ENCODE data around the gene CACNG8. TPM values are rescaled to one million over a fixed set of nuclear protein-coding genes. Genes with fewer than 3 reads are reported as not detected.

CACNG8 gene
- polyA plus RNA-seq, 1 donor (not counting 4 experiments of a cell fraction or from before 2014, with no cell fraction given) = not detected

- TF ChIP-seq CTCF (optimal IDR thresholded peaks at IDR 0.05 in 1 of 3, IDR thresholded peaks at IDR 0.05 in 1 of 3, conservative IDR thresholded peaks at IDR 0.05 in 1 of 3; ENCODE audit: extremely low read depth in 1 of 3, insufficient read depth in 2 of 3, low read length in 3 of 3) = no peak
- TF ChIP-seq EZH2 (IDR thresholded peaks at IDR 0.05; ENCODE audit: low read length) = no peak
- Histone ChIP-seq H3K9me1 (ENCODE audit: control insufficient read depth, extremely low read depth, insufficient read depth, low read length) (no peaks in the 10 kb centered on the region), H3K27me3 (ENCODE audit: control insufficient read depth, extremely low read depth, insufficient read depth, low read length) (peaks cover 32% of the 10 kb centered on the region), H3K4me1 (ENCODE audit: control insufficient read depth, extremely low read depth, insufficient read depth, low read length) (no peaks in the 10 kb centered on the region), H3K9me3 (ENCODE audit: control insufficient read depth, low read depth, low read length) (no peaks in the 10 kb centered on the region), H4K20me1 (ENCODE audit: control insufficient read depth, extremely low read depth, insufficient read depth, low read length) (no peaks in the 10 kb centered on the region), H3K9ac (ENCODE audit: control insufficient read depth, extremely low read depth, insufficient read depth, low read length) (no peak overlapping the region), H3K36me3 (ENCODE audit: control insufficient read depth in 2 of 2, extremely low read depth in 1 of 2, insufficient read depth in 2 of 2, low read length in 2 of 2) (no peaks in the 10 kb centered on the region), H3K27ac (ENCODE audit: control insufficient read depth, insufficient read depth, low read length) (no peak overlapping the region), H3K4me2 (ENCODE audit: control insufficient read depth, extremely low read depth, insufficient read depth, low read depth, low read length) (no peak overlapping the region), H3K79me2 (ENCODE audit: control insufficient read depth, insufficient read depth, low read length) (no peaks in the 10 kb centered on the region), H3K4me3 (ENCODE audit: control insufficient read depth in 2 of 3, extremely low read depth in 1 of 3, insufficient read depth in 2 of 3, low read depth in 1 of 3, low read length in 3 of 3) (no peak overlapping the region), H2AFZ (ENCODE audit: control insufficient read depth, low read length) (no peak overlapping the region)
- DNase-seq (ENCODE audit: low read depth, low spot score) (no peak), FAIRE-seq (no peak)
- dilution Hi-C loops (cut with MboI; ENCODE audit: extremely low pct_ligation_motif_present, low sequenced_read_pairs) = no loop called here
Observed at GRCh38 chr19:53993448-53993847, 30.7 kb downstream of the CACNG8 start.

- Histone ChIP-seq H3K27ac (ENCODE audit: control insufficient read depth, insufficient read depth, low read length) (no peak overlapping the region), H3K9me3 (ENCODE audit: control insufficient read depth, low read depth, low read length) (no peaks in the 10 kb centered on the region), H3K36me3 (ENCODE audit: control insufficient read depth in 2 of 2, extremely low read depth in 1 of 2, insufficient read depth in 2 of 2, low read length in 2 of 2) (no peaks in the 10 kb centered on the region), H3K4me1 (ENCODE audit: control insufficient read depth, extremely low read depth, insufficient read depth, low read length) (no peaks in the 10 kb centered on the region), H3K4me2 (ENCODE audit: control insufficient read depth, extremely low read depth, insufficient read depth, low read depth, low read length) (no peak overlapping the region), H3K79me2 (ENCODE audit: control insufficient read depth, insufficient read depth, low read length) (no peaks in the 10 kb centered on the region), H2AFZ (ENCODE audit: control insufficient read depth, low read length) (no peak overlapping the region), H3K9ac (ENCODE audit: control insufficient read depth, extremely low read depth, insufficient read depth, low read length) (no peak overlapping the region), H4K20me1 (ENCODE audit: control insufficient read depth, extremely low read depth, insufficient read depth, low read length) (no peaks in the 10 kb centered on the region), H3K9me1 (ENCODE audit: control insufficient read depth, extremely low read depth, insufficient read depth, low read length) (no peaks in the 10 kb centered on the region), H3K4me3 (ENCODE audit: control insufficient read depth in 2 of 3, extremely low read depth in 1 of 3, insufficient read depth in 2 of 3, low read depth in 1 of 3, low read length in 3 of 3) (no peak overlapping the region), H3K27me3 (ENCODE audit: control insufficient read depth, extremely low read depth, insufficient read depth, low read length) (peaks cover 32% of the 10 kb centered on the region)
- TF ChIP-seq CTCF (optimal IDR thresholded peaks at IDR 0.05 in 1 of 3, IDR thresholded peaks at IDR 0.05 in 1 of 3, conservative IDR thresholded peaks at IDR 0.05 in 1 of 3; ENCODE audit: extremely low read depth in 1 of 3, insufficient read depth in 2 of 3, low read length in 3 of 3) = no peak
- no peak for TF ChIP-seq EZH2 (IDR thresholded peaks at IDR 0.05; ENCODE audit: low read length)
- DNase-seq (ENCODE audit: low read depth, low spot score) (no peak), FAIRE-seq (no peak)
- dilution Hi-C loops (cut with MboI; ENCODE audit: extremely low pct_ligation_motif_present, low sequenced_read_pairs) = no loop called here
Observed at GRCh38 chr19:53994811-53995210, 32.1 kb downstream of the CACNG8 start.
